HG03280 (cell line): ENCODE data around the gene COMMD7.

Experiments used
- ATAC-seq: cut with Tn5 transposase; IDR thresholded peaks from one replicate; pipeline ENCODE4 v1.9.1; 2021; ENCODE audit warnings: mild to moderate bottlenecking, moderate library complexity; ENCODE audit not compliant: unreplicated experiment

COMMD7 gene

DNA sequence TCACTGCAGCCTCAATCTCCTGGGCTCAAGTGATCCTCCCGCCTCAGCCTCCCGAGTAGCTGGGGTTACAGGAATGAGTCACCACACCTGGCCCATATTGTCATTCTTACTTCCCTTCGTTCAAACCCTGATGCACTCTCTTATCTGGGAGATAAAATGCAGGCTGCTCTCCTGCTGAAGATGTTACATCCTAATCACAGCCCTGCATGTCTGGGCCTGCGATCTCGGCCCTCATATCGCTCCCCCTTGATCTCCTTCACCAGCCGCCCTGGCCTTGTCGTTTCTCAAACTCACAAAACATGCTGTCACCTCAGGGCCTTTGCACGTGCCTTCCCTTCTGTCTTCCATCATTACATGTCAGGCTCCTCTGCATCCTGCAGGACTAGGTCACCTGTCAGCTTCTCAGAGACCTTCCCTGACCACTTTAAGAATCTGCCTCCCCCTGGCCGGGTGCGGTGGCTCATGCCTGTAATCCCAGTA, 60.7 kb downstream of the COMMD7 start:
- ATAC-seq = no peak

DNA sequence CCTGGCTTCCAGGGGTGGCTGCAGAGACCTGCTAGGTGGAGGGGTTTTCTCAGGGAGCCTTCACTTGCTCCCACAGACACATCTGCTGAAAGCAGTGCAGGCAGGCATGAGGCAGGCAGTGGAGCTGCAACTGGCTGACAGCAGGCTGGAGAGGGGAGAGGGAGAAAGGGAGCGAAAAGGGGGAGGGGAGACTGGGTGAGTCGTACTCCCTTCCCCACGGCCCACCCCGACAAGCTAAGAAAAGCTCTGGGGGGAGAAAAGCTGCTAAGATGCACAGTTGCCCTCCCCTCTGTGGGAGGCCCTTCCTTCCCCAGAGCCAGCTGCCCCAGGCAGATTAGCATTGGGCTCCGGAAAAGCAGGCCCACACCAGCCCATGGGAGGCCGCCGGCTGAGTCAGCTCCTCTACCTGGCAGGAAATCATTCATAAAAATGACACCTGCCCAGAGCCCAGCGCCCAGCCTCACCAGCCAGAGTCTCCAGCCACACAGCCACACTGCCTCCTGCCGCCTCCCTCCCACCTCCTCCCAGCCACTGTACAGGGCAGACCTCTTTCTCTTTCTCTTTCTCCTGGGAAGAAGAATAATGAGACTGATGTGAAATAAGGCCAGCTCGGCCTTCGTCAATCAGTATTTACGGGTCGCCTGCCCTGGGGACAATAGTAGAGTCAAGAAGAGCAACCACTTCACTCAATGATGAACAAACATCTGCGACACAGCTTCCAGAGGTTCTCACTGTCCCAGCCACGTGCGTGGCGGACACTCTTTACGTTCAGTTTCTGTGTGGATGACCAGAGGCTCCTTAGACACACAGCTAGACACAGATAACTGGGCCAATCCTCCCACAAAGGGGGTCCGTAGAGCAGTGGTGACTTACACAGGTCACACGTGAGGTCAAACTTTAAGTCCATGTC, 61.8 kb downstream of the COMMD7 start:
- no peak for ATAC-seq

DNA sequence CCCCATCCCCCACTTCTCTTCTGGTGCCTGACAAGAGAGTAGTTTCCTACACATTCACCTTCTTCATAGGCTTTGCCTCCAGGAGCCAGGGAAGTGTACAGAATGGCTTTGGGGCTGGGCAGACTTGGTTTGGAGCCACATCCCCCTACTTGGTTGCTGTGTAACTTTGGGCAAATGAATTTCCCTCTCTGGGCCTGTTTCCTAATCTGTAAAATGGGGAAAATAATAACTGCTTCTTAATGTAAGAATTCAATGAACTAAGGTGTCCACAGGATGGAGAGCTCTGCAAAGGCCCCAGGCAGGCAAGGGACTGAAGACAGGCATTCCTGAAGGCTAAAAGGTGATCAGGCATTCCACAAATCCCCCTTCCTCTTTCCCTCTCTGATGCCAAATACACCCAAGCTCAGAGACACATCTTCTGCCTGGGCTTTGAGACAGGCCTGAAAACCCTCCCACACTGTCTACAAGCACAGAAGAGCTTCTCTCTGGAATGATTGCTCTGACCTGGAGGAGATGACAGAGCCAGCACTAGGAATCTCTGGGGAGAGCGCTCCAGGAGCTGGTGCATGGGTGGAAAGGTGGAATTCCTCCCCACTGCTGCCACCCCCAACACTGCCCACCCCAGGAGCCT, 62.6 kb downstream of the COMMD7 start:
- ATAC-seq = no peak

DNA sequence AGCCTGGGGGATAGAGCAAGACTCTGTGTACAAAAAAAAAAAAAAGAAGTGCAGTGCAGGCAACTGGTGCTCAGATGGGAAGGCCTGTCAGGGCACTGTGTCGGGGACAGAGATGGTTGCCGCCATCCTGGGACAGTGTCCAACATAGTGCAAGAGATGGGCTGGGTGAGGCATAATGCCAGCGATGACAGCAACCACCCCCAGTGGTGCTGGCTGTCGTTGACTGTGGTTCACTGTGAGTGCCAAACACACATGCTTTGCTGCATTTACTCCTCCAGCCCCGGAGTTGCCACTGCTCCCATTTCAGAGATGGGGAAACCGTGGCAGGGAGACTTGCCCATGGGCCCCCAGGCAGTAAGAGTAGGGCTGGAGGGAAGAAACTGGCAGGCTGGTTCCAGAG, 64.3 kb downstream of the COMMD7 start:
- no peak for ATAC-seq

DNA sequence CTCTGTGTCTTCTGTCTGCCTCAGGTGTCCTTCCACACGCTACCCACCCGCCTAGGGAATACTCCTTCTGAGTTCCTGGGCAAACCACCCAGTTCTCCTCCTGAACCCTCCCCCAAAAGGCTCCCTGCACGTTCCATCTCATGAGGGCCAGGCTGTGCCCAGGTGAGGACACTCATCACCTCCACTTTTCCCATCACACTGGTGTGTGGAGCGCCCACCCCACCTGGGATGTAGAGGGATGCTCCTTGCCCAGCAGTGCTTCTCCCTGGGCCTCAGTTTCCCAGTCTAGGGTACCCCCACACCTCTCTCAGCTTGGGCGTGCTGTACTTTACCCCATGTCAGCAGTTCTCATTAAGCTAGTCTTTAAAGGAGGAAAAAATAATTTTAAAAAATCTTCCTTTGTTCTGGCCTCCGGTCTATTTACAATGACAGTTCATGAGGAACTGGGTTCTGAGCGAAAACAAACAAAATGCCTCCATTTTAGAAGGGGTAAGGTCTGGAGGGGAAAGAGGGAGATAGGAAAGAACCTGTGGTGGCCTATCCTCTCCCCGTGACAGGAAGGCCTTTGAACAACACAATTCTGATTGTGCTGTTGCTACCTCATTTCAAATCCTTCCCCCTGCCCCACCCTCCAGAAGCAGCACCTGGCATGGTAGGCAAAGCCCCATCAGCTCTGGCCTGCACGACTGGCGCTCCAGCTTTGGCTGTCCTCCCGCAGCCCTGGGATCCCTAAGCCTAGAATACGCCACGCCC, 67.9 kb downstream of the COMMD7 start:
- ATAC-seq = no peak

DNA sequence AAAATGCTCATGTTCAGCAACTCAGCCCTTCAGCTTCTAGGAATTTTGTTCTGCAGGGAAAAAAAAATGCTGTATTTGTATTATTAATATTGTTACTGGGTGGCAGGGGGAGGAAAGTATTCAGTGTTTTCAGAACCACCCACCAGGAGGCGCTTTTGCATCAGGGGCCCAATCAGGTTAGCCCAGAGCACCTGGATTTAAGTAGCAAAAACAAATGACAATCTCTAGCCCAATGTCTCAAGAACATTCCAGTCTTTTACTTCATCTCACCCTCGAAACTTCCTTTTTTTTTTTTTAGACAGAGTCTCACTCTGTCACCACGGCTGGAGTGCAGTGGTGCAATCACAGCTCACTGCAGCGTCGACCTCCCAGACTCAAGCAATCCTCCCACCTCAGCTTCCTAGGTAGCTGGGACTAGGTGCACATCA, 68.9 kb downstream of the COMMD7 start:
- ATAC-seq = no peak

DNA sequence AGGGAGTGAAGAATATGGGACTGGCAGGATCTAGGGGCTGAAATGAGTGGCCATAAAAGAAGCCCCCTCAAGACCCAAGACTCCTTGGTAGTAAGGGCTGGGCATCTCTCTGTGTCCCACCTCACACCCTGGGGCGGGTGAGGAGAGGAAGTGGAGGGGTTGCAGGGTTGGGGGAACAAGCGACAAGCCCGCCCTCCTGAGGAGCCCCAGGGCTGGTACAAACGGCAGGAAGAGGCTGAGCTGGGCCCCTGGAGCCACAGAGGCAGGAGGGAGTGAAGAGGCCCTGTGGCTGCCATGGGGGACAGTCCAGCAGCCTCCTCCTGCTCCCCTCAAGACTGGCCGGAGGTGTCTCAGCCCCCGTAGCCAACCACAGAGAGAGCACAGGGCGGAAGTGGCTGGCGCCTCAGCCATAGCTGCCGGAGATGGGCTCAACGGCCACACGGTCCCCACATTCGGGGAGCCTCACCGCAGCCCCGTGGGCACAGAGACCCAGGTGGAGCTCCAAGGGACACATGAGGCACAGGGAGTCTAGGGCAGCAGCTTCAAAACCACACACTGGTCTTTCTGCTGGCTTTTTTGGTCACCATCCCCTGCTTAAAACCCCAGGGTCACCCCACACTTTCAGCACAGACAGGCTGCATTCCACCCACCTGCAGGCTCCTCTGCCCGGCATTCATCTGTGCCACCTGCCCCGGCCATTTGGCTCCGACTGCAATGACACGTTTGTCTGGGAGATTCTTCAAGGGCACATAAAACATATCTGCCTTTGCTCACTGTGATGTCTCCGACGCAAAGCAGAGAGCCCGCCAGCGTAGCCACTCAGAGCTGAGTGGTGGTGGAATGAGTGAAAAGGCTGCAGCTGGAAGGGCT, 70.0 kb downstream of the COMMD7 start:
- peak; percentile 57 for ATAC-seq

DNA sequence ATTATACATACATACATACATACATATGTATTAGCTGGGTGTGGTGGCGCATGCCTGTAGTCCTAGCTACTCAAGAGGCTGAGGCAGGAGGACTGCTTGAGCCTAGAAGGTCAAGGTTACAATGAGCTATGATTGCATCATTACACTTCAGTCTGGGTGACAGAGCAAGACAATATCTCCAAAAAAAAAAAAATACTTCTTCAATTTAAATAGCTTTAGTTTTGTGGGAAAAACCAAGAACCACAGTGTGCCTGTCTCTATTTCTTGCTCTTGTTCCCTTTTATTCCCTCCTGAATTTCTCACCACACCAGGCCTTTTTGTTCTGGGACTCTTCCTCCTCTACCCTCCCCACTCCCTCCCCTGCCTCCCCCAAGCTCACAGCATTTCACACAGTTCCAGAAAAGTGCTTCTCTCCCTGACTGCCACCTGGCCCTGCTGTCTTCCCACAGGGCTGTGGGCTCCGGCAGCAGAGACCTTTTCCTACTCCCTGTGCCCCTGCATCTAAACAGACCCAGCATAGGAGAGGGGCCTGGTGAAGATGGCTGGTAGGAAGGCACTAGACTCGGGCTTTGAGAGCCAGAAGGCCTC, 70.8 kb downstream of the COMMD7 start:
- ATAC-seq = peak; percentile 20

DNA sequence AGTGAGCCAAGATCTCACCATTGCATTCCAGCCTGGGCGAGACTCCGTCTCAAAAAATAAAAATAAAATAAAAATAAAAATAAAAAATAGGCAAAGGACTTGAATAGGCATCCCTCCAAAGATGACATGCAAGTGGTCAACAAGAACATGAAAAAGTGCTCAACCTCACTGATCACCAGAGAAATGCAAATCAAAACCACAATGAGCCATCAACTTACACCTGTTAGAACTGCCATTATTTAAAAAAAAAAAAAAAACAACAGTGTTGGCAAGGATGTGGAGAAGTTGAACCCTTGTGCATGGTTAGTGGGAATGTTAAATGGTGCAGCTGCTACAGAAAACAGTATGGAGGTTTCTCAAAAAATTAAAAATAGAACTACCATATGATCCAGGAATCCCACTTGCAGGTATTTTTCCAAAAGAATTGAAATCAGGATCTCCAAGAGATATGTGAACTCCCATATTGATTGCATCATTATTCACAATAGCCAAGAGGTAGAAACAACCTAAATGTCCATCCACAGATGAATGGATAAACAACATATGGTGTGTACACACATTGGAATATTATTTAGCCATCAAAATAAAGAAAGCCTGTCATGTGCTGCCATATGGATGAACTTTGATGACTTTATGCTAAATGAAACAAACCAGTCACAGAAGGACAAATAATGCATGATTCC, 72.4 kb downstream of the COMMD7 start:
- ATAC-seq = peak; percentile 39

DNA sequence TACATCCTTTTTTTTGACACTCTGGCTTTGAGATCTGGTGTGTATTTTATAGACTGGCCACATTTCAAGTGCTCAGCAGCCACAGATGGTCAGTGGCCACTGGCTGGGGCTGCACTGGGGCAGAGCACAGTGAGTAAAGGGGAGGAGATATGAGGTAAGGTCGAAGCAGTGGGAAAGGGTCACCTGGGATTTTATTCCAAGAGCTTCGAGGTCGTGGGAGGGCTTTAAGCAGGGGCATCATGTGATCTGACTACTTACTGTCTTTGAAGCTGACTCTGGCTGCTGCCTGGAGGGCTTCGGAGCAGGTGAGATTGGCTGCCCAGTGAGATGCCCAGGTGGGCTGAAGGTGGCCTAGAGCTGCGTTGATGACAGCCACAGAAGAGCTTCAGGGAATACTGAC, 76.2 kb downstream of the COMMD7 start:
- ATAC-seq = no peak

DNA sequence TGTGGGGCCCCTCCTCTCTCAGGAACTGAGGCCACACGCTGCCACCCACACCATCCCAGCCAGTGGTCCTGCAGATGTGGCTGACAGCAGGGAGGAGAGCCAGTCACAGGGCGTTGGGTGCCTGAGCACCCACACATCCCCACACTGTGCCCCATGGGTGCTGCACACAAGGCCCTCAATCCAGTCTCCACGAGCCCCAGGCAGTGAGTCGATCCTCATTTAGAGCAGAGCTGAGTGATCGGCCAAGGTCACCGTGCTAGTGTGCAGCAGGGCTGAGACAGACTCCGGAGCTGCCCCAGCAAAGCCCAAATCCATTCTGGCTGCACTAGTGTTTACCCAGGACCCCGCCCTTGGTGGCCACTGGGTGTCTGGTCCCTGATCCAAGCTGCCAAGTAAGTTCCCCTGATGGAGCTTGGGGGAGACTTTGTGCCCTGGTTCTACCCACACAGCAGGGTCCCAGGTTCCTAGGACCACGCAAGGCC, 78.5 kb downstream of the COMMD7 start:
- no peak for ATAC-seq

DNA sequence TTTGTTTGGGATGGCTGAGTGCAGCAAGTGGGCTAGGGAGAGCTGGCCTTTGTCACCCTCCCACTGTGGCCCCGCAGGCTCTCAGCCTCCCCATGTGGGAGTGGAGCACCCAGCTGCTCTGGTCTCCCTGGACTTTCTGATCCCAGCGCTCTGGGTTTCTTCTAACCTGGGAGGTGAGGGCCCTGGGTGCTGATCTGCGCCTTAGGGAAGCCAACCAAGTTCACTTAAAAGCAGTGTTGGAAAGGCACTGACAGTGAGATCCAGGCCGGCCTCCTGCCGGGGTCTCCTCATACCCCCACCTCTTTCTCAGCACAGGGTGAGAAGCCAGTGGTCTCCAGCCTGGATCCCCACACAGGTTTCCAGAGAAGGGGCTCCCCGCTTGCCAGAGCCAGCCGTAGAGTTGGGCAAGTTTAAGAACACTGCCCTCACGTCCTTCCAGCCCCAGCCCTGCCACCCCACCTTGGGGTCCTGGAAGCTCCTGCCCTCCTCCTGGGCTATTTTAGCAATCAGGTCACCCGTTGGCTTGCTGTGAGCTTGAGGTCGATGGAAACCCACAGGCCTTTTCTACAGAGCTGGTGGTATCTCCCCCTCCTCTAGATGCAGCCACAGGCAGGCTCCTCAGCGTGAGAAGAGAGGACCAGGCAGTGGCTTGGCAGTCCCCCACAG, 79.1 kb downstream of the COMMD7 start:
- ATAC-seq = no peak

DNA sequence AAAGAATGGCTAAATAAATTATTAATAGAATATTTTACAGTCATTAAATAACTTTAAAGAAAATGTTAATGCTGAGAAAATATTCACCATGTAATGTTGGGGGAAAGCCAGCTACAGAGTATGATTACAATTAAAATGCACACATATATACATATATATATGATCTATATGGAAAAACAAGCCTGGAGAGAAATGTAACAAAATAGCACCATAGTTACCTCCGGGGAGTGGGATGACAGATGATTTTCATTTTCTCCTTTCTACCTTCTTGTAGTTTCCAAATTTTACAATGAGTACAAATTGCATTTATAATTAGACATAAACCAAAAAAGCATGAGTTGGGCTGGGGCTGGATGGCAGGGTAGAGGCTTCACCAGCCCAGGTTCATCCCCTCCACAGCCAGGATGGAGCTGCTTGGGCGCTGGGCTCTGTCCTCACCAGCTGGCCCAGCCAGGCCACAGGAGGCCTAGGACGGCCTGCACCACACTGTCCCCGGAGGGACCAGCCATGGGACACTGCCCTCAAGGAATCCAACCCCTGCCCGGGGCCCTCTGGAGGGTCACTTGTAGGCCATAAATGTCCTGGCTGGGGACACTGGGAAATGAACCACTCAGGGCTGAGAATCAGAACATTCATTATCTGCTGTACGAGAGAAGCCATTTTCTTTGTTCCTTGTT, 79.8 kb downstream of the COMMD7 start:
- no peak for ATAC-seq

DNA sequence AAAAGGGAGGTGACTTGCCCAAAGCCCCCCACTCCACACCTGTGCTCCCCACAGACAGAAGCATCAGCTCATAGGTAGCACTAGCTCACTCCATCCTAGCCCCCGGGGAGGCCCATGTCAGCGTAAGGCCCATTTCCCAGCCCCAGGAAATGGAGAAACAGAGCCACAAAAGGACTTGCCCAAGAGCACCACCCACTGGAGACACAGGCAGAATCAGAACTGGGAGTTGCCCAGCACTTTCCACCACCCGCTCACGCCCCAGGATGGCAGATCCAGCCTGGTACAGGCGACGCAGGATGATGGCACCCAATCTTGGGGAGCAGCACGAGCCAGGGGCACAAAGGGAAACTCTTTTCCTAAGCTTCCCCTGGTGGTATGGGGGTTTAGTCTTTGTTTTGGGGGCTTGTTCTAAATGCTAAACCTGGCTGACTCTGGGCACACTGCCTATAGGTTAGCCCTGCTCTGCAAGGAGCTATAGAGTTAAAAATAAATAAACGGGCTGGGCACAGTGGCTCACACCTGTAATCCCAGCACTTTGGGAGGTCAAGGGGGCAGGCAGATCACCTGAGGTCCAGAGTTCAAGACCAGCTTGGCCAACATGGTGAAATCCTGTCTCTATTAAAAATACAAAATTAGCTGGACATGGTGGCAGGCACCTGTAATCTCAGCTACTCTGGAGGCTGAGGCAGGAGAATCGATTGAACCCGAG, 81.3 kb downstream of the COMMD7 start:
- no peak for ATAC-seq

DNA sequence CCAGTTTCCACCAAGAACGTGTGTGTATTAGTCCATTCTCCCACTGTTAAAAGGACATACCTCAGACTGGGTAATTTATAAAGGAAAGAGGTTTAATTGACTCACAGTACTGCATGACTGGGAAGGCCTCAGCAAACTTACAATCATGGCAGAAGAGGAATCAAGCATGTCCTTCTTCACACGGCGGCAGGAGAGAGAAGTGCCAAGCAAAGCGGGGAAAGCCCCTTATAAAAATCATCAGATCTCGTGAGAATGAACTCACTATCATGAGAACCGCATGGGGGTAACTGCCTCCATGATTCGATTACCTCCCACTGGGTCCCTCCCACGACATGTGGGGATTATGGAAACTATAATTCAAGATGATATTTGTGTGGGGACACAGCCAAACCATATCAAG, 82.6 kb downstream of the COMMD7 start:
- no peak for ATAC-seq

DNA sequence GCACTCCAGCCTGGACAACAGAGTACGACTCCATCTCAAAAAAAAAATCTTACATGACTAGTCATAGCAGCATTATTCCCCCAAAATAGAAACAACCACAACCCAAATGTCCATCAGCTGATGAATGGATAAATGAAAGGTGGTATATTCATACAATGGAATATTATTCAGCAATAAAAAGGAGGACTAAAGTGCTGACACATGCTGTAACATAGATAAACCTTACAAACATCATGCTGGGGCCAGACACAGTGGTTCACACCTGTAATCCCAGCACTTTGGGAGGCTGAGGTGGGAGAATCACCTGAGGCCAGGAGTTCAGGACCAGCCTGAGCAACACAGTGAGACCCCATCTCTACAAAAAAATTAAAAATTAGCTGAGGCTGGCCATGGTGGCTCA, 86.4 kb downstream of the COMMD7 start:
- ATAC-seq = no peak

DNA sequence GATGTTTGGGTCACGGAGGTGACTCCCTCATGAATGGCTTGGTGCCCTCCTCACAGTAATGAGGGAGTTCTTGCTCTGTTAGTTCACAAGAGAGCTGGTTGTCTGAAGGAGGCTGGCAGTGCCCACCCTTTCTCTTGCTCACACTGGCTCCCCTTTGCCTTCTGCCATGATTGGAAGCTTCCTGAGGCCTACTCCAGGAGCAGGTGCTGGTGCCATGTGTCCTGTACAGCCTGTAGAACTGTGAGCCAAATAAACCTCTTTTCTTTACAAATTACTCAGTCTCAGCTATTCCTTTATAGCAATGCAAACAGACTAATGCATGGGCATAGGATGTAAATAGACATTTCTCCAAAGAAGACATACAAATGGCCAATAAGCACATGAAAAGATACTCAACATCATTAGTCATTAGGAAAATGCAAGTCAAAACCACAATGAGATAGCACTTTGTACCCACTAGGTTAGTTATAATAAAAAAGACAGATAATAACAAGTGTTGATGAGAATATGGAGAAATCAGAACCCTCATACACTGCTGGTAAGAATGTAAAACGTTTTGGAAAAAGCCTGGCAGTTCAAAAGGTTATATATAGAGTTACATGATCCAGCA, 87.3 kb downstream of the COMMD7 start:
- ATAC-seq = no peak
